Body of pancreas (tissue), 4 donors: ENCODE data around the gene TMEM222. TPM values are rescaled to one million over a fixed set of nuclear protein-coding genes. Genes with fewer than 3 reads are reported as not detected.

Source experiments
- ATAC-seq: fragments of 150-250 bp; one replicate; pipeline ENCODE4 v1.9.1; 2016
- DNase-seq, 4 donors: peaks; one replicate each; pipeline ENCODE4 v3.0.0-alpha.2; 2019
- H3K27ac ChIP-seq, 4 donors: fragments of 200-600 bp; sonication (generic); 1 replicate in 3 of 4; 2 replicates in 1 of 4; pipeline versions ENCODE4 v1.5.1 to v1.6.1; 2016 to 2019; ENCODE audit warnings: mild to moderate bottlenecking in 1 of 4, mixed read lengths in 1 of 4, moderate library complexity in 1 of 4
- H3K27me3 ChIP-seq, 2 donors: fragments of 200-600 bp; sonication (generic); one replicate each; pipeline ENCODE4 v1.6.0; 2016; ENCODE audit warnings: mild to moderate bottlenecking in 1 of 2
- H3K36me3 ChIP-seq, 2 donors: fragments of 200-600 bp; sonication (generic); replicated peaks in 1 of 2; 2 replicates each; pipeline ENCODE4 v1.5.1; 2016; ENCODE audit warnings: low read depth in 2 of 2; ENCODE audit not compliant: insufficient read depth in 1 of 2
- H3K4me1 ChIP-seq: fragments of 200-600 bp; sonication (generic); one replicate; pipeline ENCODE4 v1.6.0; 2016
- H3K4me3 ChIP-seq, 2 donors: fragments of 200-600 bp; sonication (generic); 1 replicate in 1 of 2; 2 replicates in 1 of 2; pipeline ENCODE4 v1.5.1; 2016 to 2019
- H3K9me3 ChIP-seq, 3 donors: fragments of 200-600 bp; sonication (generic); 1 replicate in 2 of 3; 2 replicates in 1 of 3; pipeline ENCODE4 v1.5.1; 2016
- POLR2A ChIP-seq, 3 donors: fragments of 450-650 bp; IDR thresholded peaks; one replicate each; pipeline ENCODE4 v1.6.1; 2016; ENCODE audit warnings: antibody characterized with exemption in 3 of 3, mild to moderate bottlenecking in 2 of 3
- WGBS, 2 donors: methylation state at CpG; one replicate each; pipeline ENCODE4 v1.1.5; 2017; 5-methylcytosine and 5-hydroxymethylcytosine counted together
- intact Hi-C: fragments of 100-400 bp; cut with DNase I; formaldehyde crosslinking; loops from one replicate; pipeline ENCODE4 v1.15.1; 2023
- total RNA-seq, 2 donors: library from RNA; depleted of rRNA; stranded (reverse); fragments of >200 nt; gene quantifications; one replicate each; pipeline ENCODE4 v1.1.0, GENCODE V29; 2016
- TF ChIP-seq, protein P1 (sequence below), 7 experiments: fragments of 450-650 bp in 4 of 7; fragments of 200-600 bp in 3 of 7; sonication (generic) in 3 of 7; IDR thresholded peaks; one replicate each; pipeline ENCODE4 v1.5.1; 2016 to 2019; ENCODE audit warnings: antibody characterized with exemption in 7 of 7

Gene TMEM222
- total RNA-seq, 2 donors from 2014 or later = 8.6 to 20.0 TPM

DNA sequence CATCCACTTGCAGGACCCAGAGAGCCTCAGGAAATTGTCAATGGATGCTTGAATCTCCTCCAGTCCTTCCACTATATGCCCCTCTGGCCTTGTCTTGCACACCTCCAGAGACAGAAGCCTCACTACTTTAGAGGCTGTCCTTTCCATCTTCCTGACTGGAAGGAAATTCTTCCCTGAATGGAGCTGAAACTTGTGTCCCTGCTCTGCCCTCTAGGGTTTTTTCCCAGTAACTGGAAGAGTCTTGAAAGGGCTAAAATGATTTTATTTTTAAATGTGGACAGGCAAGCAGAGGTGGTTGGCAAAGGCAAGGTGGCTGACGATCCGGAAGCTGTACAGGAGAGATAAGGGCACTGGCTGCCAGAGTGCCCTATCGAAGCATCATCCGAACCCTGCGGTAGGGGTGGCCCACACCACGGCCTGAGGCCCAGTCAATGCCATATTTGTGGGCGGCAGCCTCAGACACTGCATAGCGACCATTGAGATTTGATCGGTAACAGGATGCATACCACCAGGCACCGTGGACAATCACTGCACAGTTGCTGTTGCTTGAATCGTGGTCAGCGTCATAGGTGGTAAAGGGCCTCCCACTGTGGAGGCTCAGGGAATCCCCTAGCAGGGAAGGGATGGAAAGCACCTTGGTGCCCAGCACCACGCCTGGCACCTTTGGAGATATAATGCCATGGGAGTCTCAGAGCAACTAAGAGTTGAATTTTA lies 47.1 kb downstream of the TMEM222 start:
- 49 to 83% methylated on average over 10 to 13 of the region's 13 CpGs for WGBS, 2 donors
- H3K4me3 ChIP-seq = no peak overlapping the region

DNA sequence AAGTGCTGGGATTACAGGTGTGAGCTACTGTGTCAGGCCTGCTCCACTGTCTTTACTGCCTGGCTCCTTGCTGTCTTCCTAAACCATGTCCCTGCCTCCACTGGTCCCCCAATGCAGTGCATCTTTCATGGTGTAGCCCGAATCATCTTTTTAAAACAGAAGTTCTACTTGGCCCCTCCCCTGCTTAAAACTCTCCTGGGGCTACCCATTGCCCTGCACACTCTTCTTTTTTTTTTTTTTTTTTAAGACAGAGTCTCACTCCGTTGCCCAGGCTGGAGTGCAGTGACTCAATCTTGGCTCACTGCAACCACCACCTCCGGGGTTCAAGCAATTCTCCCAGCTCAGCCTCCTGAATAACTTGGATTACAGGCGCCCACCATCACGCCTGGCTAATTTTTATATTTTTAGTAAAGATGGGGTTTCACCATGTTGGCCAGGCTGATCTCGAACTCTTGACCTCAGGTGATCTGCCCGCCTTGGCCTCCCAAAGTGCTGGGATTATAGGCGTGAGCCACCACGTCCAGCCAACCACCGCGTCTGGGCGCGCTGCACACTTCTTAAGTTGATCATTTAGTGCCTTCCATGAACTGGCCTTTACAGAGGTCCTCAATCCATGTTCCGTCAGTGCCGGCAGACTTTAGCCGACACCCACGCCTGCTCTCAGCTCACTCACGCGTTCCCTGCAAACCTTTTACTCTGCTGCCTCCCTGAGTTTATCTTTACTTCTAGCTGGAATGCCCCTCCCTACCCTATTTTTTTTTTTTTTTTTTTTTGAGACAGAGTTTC lies 50.3 kb downstream of the TMEM222 start:
- no peak overlapping the region for H3K27ac ChIP-seq
- H3K4me3 ChIP-seq = no peak overlapping the region
- TF ChIP-seq, protein P1, sequence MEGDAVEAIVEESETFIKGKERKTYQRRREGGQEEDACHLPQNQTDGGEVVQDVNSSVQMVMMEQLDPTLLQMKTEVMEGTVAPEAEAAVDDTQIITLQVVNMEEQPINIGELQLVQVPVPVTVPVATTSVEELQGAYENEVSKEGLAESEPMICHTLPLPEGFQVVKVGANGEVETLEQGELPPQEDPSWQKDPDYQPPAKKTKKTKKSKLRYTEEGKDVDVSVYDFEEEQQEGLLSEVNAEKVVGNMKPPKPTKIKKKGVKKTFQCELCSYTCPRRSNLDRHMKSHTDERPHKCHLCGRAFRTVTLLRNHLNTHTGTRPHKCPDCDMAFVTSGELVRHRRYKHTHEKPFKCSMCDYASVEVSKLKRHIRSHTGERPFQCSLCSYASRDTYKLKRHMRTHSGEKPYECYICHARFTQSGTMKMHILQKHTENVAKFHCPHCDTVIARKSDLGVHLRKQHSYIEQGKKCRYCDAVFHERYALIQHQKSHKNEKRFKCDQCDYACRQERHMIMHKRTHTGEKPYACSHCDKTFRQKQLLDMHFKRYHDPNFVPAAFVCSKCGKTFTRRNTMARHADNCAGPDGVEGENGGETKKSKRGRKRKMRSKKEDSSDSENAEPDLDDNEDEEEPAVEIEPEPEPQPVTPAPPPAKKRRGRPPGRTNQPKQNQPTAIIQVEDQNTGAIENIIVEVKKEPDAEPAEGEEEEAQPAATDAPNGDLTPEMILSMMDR (IDR thresholded peaks at IDR 0.05) = no peak
- no peak for TF ChIP-seq POLR2A (IDR thresholded peaks at IDR 0.05)
- intact Hi-C loops = no loop called here
- peaks cover 9% of the 10 kb centered on the region for H3K4me1 ChIP-seq
- no peaks in the 10 kb centered on the region for H3K9me3 ChIP-seq
- H3K27me3 ChIP-seq = no peaks in the 10 kb centered on the region
- 89 to 91% methylated on average over 19 of the region's 19 CpGs for WGBS, 2 donors
- H3K36me3 ChIP-seq = no peaks in the 10 kb centered on the region
- no peak for DNase-seq
- ATAC-seq = no peak

More for the DNA sequence above, 47.1 kb downstream of the TMEM222 start:
- ATAC-seq (no peak), DNase-seq (no peak)
- TF ChIP-seq, protein P1 (IDR thresholded peaks at IDR 0.05) = peak in 1 of 7 experiments; percentile 9
- no peak for TF ChIP-seq POLR2A (IDR thresholded peaks at IDR 0.05)
- no peaks in the 10 kb centered on the region for H3K9me3 ChIP-seq
- H3K27me3 ChIP-seq = no peaks in the 10 kb centered on the region
- no peaks in the 10 kb centered on the region for H3K36me3 ChIP-seq
- intact Hi-C loops = no loop called here
- no peak overlapping the region for H3K27ac ChIP-seq
- H3K4me1 ChIP-seq = peaks cover 24% of the 10 kb centered on the region

DNA sequence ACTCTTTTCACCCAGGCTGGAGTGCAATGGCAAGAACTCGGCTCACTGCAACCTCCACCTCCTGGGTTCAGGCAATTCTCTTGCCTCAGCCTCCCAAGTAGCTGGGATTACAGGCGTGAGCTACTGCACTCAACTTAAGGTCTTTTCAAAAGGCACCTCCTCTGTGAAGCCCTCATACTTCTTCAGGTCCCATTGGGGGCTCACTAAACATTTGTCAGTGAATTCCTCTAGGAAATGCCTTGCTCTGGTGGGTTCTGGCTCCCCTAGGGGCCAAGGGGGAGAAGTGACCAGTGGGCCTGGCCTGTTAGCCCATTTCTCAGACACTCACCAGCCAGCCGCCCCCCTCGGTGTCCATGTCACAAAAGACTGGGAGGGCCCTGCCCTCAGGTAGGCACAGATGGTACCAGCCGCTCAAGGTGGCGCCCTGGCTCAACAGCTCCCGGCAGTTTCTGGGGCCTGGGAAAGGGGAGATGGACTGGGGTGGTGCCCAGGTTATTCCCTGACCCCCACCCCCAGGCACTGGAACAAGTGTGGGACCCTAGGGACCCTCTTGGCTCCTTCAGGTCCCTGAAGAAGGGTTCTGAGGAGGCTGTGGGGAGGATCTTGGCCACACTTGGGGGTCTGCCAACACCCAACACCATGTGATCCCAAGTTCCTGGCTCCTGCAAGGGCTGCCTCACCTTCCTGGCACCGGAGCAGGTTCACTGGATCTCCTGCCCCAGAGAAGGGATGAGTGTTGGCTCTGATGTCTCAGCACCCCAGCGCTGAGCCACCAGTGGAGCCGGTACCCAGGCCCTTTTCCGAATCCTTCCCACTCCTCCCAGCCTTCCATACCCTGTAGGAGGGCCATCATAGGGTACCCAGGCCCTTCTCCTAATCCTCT lies 51.1 kb downstream of the TMEM222 start:
- peak; percentile 20 for ATAC-seq
- intact Hi-C loops = no loop called here
- Histone ChIP-seq H3K4me3 (no peak overlapping the region), H3K4me1 (peaks cover under 1% of the 10 kb centered on the region), H3K27me3 (no peaks in the 10 kb centered on the region), H3K36me3 (no peaks in the 10 kb centered on the region), H3K27ac (no peak overlapping the region), H3K9me3 (no peaks in the 10 kb centered on the region)
- no peak for DNase-seq
- 80 to 89% methylated on average over 7 to 9 of the region's 11 CpGs for WGBS, 2 donors
- TF ChIP-seq, protein P1 (IDR thresholded peaks at IDR 0.05) = no peak
- TF ChIP-seq POLR2A (IDR thresholded peaks at IDR 0.05) = no peak

DNA sequence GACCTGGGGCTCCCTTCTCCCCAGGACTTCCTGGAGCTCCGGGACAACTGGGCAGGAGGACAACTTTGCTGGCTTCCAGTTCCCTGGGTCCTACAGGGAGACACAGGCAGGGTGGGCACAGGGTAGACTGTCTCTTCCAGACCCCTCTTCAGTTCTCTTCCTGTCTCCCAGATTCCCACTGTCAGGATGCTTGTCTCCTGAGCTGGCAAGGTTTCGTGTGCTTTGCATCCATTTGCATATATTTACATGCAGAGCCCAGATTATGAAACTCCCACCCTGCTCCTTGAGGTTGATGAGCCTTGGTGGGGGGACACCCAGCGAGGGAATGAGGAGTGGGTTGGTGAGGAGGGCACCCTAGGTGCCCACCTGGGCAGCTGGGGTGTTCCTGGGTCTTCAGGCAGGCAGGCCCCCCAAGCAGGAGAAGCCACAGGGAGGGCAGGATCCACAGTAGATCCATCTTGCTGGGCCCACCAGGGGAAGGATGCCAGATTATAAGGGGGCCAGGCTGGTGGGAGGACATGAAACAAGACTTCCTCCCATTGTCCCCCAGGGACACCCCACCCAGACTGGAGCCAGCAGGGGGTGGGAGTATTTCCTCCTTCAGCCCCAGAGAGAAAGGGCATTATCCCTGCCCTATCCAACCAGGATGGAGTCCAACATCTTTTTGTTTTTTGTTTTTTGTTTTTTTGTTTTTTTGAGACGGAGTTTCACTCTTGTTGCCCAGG lies 52.6 kb downstream of the TMEM222 start, which contains the start of gene FCN3:
TSS of gene FCN3 (minus strand) at position 463 of the 725 bp plus-strand sequence. CDS start at position 457, 6 bp downstream.
- Histone ChIP-seq H3K4me3 (no peak within 1 kb of the TSS), H3K27ac (no peak within 1 kb of the TSS), H3K27me3 (no peaks in the 10 kb centered on the region), H3K4me1 (no peaks in the 10 kb centered on the region), H3K36me3 (no peaks in the 10 kb centered on the region), H3K9me3 (no peaks in the 10 kb centered on the region)
- no peak for ATAC-seq
- no peak for DNase-seq
- intact Hi-C loops = no loop called here
- 68 to 78% methylated on average over 3 to 4 of the region's 4 CpGs for WGBS, 2 donors
- TF ChIP-seq, protein P1 (IDR thresholded peaks at IDR 0.05) = no peak
- TF ChIP-seq POLR2A (IDR thresholded peaks at IDR 0.05) = no peak
